Nephron progenitor cell (in vitro differentiated cells): ENCODE measurements around the gene HSD11B1L.

ENCODE experiments used
- DNase-seq: peaks from one replicate; pipeline ENCODE4 v3.0.0; 2021
- H3K27ac Mint-ChIP-seq: 2 replicates; pipeline ENCODE4 v1.8.0; 2021; ENCODE audit warnings: mild to moderate bottlenecking, moderate library complexity, mixed read lengths
- H3K27me3 Mint-ChIP-seq: 2 replicates; pipeline ENCODE4 v1.8.0; 2021; ENCODE audit warnings: mild to moderate bottlenecking, low read depth, mixed read lengths; ENCODE audit not compliant: poor library complexity
- H3K36me3 Mint-ChIP-seq: 2 replicates; pipeline ENCODE4 v1.8.0; 2021; ENCODE audit warnings: low read depth, mixed read lengths
- H3K4me1 Mint-ChIP-seq: 2 replicates; pipeline ENCODE4 v1.8.0; 2021; ENCODE audit warnings: mixed read lengths
- H3K4me3 Mint-ChIP-seq: 2 replicates; pipeline ENCODE4 v1.8.0; 2021; ENCODE audit warnings: mild to moderate bottlenecking, moderate library complexity, mixed read lengths
- H3K9me3 Mint-ChIP-seq: 2 replicates; pipeline ENCODE4 v1.8.0; 2021; ENCODE audit warnings: mild to moderate bottlenecking, moderate library complexity, mixed read lengths
- CTCF ChIP-seq: fragments of 200-600 bp; sonication (generic); IDR thresholded peaks from 2 replicates; pipeline ENCODE4 v1.5.0; 2021; ENCODE audit warnings: antibody characterized with exemption

The HSD11B1L gene

GRCh38 chr19:5676105-5676771 is 4.6 kb upstream of the HSD11B1L start:
- no peak for DNase-seq
- no peak overlapping the region for H3K4me3 Mint-ChIP-seq
- H3K9me3 Mint-ChIP-seq = no peaks in the 10 kb centered on the region
- peak overlapping the region; percentile 43 for H3K27ac Mint-ChIP-seq
- peaks cover 16% of the 10 kb centered on the region for H3K4me1 Mint-ChIP-seq
- H3K27me3 Mint-ChIP-seq = no peaks in the 10 kb centered on the region
- peaks cover 16% of the 10 kb centered on the region for H3K36me3 Mint-ChIP-seq
- no peak for TF ChIP-seq CTCF

GRCh38 chr19:5676772-5677105 is 4.1 kb upstream of the HSD11B1L start:
- TF ChIP-seq CTCF = no peak
- Mint-ChIP-seq H3K4me3 (no peak overlapping the region), H3K27me3 (no peaks in the 10 kb centered on the region), H3K4me1 (peaks cover 21% of the 10 kb centered on the region), H3K9me3 (no peaks in the 10 kb centered on the region), H3K36me3 (peaks cover 14% of the 10 kb centered on the region), H3K27ac (no peak overlapping the region)
- no peak for DNase-seq

GRCh38 chr19:5677136-5677535 is 3.7 kb upstream of the HSD11B1L start:
- no peak for DNase-seq
- peaks cover 25% of the 10 kb centered on the region for H3K4me1 Mint-ChIP-seq
- no peak overlapping the region for H3K4me3 Mint-ChIP-seq
- peaks cover 14% of the 10 kb centered on the region for H3K36me3 Mint-ChIP-seq
- no peaks in the 10 kb centered on the region for H3K27me3 Mint-ChIP-seq
- H3K27ac Mint-ChIP-seq = no peak overlapping the region
- H3K9me3 Mint-ChIP-seq = no peaks in the 10 kb centered on the region
- TF ChIP-seq CTCF = no peak

- peaks cover 29% of the 10 kb centered on the region for H3K4me1 Mint-ChIP-seq
- peaks cover 14% of the 10 kb centered on the region for H3K36me3 Mint-ChIP-seq
- DNase-seq = no peak
- H3K9me3 Mint-ChIP-seq = no peaks in the 10 kb centered on the region
- TF ChIP-seq CTCF = no peak
- no peaks in the 10 kb centered on the region for H3K27me3 Mint-ChIP-seq
- H3K4me3 Mint-ChIP-seq = no peak overlapping the region
- no peak overlapping the region for H3K27ac Mint-ChIP-seq
These were observed 3.2 kb upstream of the HSD11B1L start for GRCh38 chr19:5677580-5677979.

- Mint-ChIP-seq H3K27ac (no peak overlapping the region), H3K27me3 (peaks cover 2% of the 10 kb centered on the region), H3K4me1 (peaks cover 31% of the 10 kb centered on the region), H3K4me3 (no peak overlapping the region), H3K9me3 (no peaks in the 10 kb centered on the region), H3K36me3 (peaks cover 8% of the 10 kb centered on the region)
- no peak for TF ChIP-seq CTCF
- DNase-seq = no peak
These were observed 2.6 kb upstream of the HSD11B1L start for GRCh38 chr19:5678071-5678718.
